Measurements from ENCODE around the gene FBXL20.
"Not testable (repeated sequence)": the region's sequence is repeated elsewhere in the genome, so short reads cannot be mapped to it uniquely, and the experiment has no call there.

The FBXL20 gene

GRCh38 chr17:39325528-39326240 lies 75.7 kb downstream of the FBXL20 start:
- TF ChIP-seq CTCF (IDR thresholded peaks at IDR 0.05; ENCODE audit: low read depth, low read length), result no peak
- in situ Hi-C loops (cut with HindIII; ENCODE audit: low sequenced_read_pairs), result no loop called here
- H3K4me3 ChIP-seq (ENCODE audit: low read depth, low read length), result no peak overlapping the region
- no peak for DNase-seq (ENCODE audit: low read depth, low spot score)

- DNase-seq (ENCODE audit: low read depth, low spot score), result no peak
- in situ Hi-C loops (cut with HindIII; ENCODE audit: low sequenced_read_pairs), result no loop called here
These were observed 82.8 kb downstream of the FBXL20 start for GRCh38 chr17:39318636-39319035.

GRCh38 chr17:39306509-39307212 lies 94.8 kb downstream of the FBXL20 start:
- in situ Hi-C loops (cut with HindIII; ENCODE audit: low sequenced_read_pairs), result no loop called here
- H3K4me3 ChIP-seq (ENCODE audit: low read depth, low read length), result no peak overlapping the region
- peak; percentile 31 for DNase-seq (ENCODE audit: low read depth, low spot score)
- TF ChIP-seq CTCF (IDR thresholded peaks at IDR 0.05; ENCODE audit: low read depth, low read length), result no peak

More at GRCh38 chr17:39318636-39319035, 82.8 kb downstream of the FBXL20 start:
- H3K4me3 ChIP-seq (ENCODE audit: low read depth, low read length), result no peak overlapping the region
- no peak for TF ChIP-seq CTCF (IDR thresholded peaks at IDR 0.05; ENCODE audit: low read depth, low read length)

GRCh38 chr17:39305978-39306377 lies 95.4 kb downstream of the FBXL20 start:
- no peak for TF ChIP-seq CTCF (IDR thresholded peaks at IDR 0.05; ENCODE audit: low read depth, low read length)
- H3K4me3 ChIP-seq (ENCODE audit: low read depth, low read length), result no peak overlapping the region
- DNase-seq (ENCODE audit: low read depth, low spot score), result no peak
- in situ Hi-C loops (cut with HindIII; ENCODE audit: low sequenced_read_pairs), result no loop called here

GRCh38 chr17:39304188-39304587 lies 97.2 kb downstream of the FBXL20 start:
- no peak for TF ChIP-seq CTCF (IDR thresholded peaks at IDR 0.05; ENCODE audit: low read depth, low read length)
- no peak for DNase-seq (ENCODE audit: low read depth, low spot score)
- H3K4me3 ChIP-seq (ENCODE audit: low read depth, low read length), result no peak overlapping the region
- in situ Hi-C loops (cut with HindIII; ENCODE audit: low sequenced_read_pairs), result no loop called here

GRCh38 chr17:39294060-39294459 lies 107.4 kb downstream of the FBXL20 start:
- TF ChIP-seq CTCF (IDR thresholded peaks at IDR 0.05; ENCODE audit: low read depth, low read length), result no peak
- H3K4me3 ChIP-seq (ENCODE audit: low read depth, low read length), result no peak overlapping the region
- in situ Hi-C loops (cut with HindIII; ENCODE audit: low sequenced_read_pairs), result no loop called here
- no peak for DNase-seq (ENCODE audit: low read depth, low spot score)

- H3K4me3 ChIP-seq (ENCODE audit: low read depth, low read length); in situ Hi-C loops (cut with HindIII; ENCODE audit: low sequenced_read_pairs); DNase-seq (ENCODE audit: low read depth, low spot score): not testable (repeated sequence)
These were observed 108.9 kb downstream of the FBXL20 start for GRCh38 chr17:39292546-39292945.

GRCh38 chr17:39286513-39286912 lies 114.9 kb downstream of the FBXL20 start:
- DNase-seq (ENCODE audit: low read depth, low spot score); in situ Hi-C loops (cut with HindIII; ENCODE audit: low sequenced_read_pairs); H3K4me3 ChIP-seq (ENCODE audit: low read depth, low read length): not testable (repeated sequence)

Data from astrocyte of the spinal cord (primary cell).